OCI-LY3 (cell line): ENCODE measurements around the gene MAPK8IP2.
"Not testable (repeated sequence)": the region's sequence is repeated elsewhere in the genome, so short reads cannot be mapped to it uniquely, and the experiment has no call there.

Experiments used
- H2AFZ ChIP-seq: fragments of 200-600, 300-600 bp; shearing (Covaris generic); 2 replicates; pipeline ENCODE4 v1.6.0; 2014; ENCODE audit warnings: antibody characterized with exemption, low read depth, low read length
- H3K27ac ChIP-seq: fragments of 200-600, 300-600 bp; sonication (generic); 2 replicates; pipeline ENCODE4 v1.5.1; 2014; ENCODE audit warnings: mild to moderate bottlenecking, low read length, moderate library complexity, mixed read lengths
- H3K27me3 ChIP-seq: fragments of 200-600, 300-600 bp; sonication (generic); 2 replicates; pipeline ENCODE4 v1.6.1; 2014; ENCODE audit warnings: low read depth, low read length, mixed read lengths
- H3K36me3 ChIP-seq: fragments of 200-600, 300-600 bp; sonication (generic); replicated peaks from 2 replicates; pipeline ENCODE3; 2014; ENCODE audit warnings: low read depth, low read length, mixed read lengths
- H3K4me1 ChIP-seq: fragments of 300-600, 200-600 bp; sonication (generic); 2 replicates; pipeline ENCODE4 v1.6.1; 2014; ENCODE audit warnings: low read length, mixed read lengths
- H3K4me2 ChIP-seq: fragments of 200-600, 300-600 bp; sonication (generic); 2 replicates; pipeline ENCODE4 v1.6.1; 2014; ENCODE audit warnings: low read length, mixed read lengths
- H3K4me3 ChIP-seq: fragments of 300-600, 200-600 bp; sonication (generic); 2 replicates; pipeline ENCODE4 v1.5.1; 2014; ENCODE audit warnings: antibody characterized with exemption, mild to moderate bottlenecking, low read length, moderate library complexity
- H3K79me2 ChIP-seq: fragments of 300-600, 200-600 bp; shearing (Covaris generic); 2 replicates; pipeline ENCODE4 v1.6.1; 2014; ENCODE audit warnings: mild to moderate bottlenecking, low read length, mixed read lengths
- H3K9ac ChIP-seq: fragments of 300-600, 200-600 bp; shearing (Covaris generic); 2 replicates; pipeline ENCODE4 v1.6.0; 2014; ENCODE audit warnings: mild to moderate bottlenecking, low read length, moderate library complexity
- H3K9me3 ChIP-seq: fragments of 200-600, 300-600 bp; shearing (Covaris generic); 2 replicates; pipeline ENCODE4 v1.6.1; 2014; ENCODE audit warnings: low read length, mixed read lengths; ENCODE audit not compliant: insufficient read depth
- H4K20me1 ChIP-seq: fragments of 200-600, 300-600 bp; sonication (generic); 2 replicates; pipeline ENCODE4 v1.6.1; 2016; ENCODE audit warnings: low read length, mixed read lengths; ENCODE audit not compliant: insufficient read depth
- CTCF ChIP-seq: fragments of 200-600, 300-600 bp; sonication (generic); IDR thresholded peaks from 2 replicates; pipeline ENCODE4 v1.5.1; 2014; ENCODE audit warnings: antibody characterized with exemption, low read length, low read depth
- EZH2phosphoT487 ChIP-seq: fragments of 200-600 bp; shearing (Covaris generic); IDR thresholded peaks from 2 replicates; pipeline ENCODE4 v1.6.1; 2018; ENCODE audit warnings: antibody characterized with exemption, mixed run types, low read depth

The MAPK8IP2 gene

GRCh38 chr22:50633086-50633485 lies 32.5 kb downstream of the MAPK8IP2 start:
- Histone ChIP-seq H3K27me3 (no peaks in the 10 kb centered on the region), H3K9ac (no peak overlapping the region), H3K4me1 (peaks cover 4% of the 10 kb centered on the region; the same call in 1 of the 2 replicates), H3K36me3 (no peaks in the 10 kb centered on the region), H3K79me2 (no peaks in the 10 kb centered on the region), H3K27ac (no peak overlapping the region), H4K20me1 (no peaks in the 10 kb centered on the region), H2AFZ (no peak overlapping the region), H3K4me2 (no peak overlapping the region), H3K4me3 (no peak overlapping the region), H3K9me3 (no peaks in the 10 kb centered on the region)
- TF ChIP-seq EZH2phosphoT487 = no peak
- TF ChIP-seq CTCF = no peak

DNA sequence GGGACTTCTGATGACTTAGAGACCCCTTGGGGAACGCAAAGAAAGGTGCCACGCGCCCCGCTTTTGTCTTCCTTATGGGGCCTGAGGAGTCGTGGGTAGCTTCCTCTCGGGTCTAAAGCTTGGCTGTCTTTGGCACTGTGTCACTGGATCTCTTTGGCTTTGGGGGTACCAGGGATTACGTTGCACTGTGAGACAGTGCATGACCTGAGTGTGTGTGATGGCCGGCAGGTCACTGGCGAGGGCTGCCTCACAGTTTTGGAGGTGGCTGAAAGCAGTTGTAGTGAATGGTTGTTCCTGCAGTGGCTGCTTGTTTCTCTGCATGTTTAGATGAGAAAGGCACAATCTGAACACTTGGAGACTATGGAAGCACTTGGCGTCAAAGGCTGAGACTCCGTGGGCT lies 33.2 kb downstream of the MAPK8IP2 start:
- Histone ChIP-seq H3K4me1 (peaks cover under 1% of the 10 kb centered on the region; the same call in 1 of the 2 replicates), H3K9me3 (no peaks in the 10 kb centered on the region), H3K27me3 (no peaks in the 10 kb centered on the region), H3K36me3 (no peaks in the 10 kb centered on the region), H3K9ac (no peak overlapping the region), H4K20me1 (no peaks in the 10 kb centered on the region), H3K27ac (no peak overlapping the region), H3K4me3 (no peak overlapping the region), H3K79me2 (no peaks in the 10 kb centered on the region), H2AFZ (no peak overlapping the region), H3K4me2 (no peak overlapping the region)
- TF ChIP-seq EZH2phosphoT487 = no peak
- no peak for TF ChIP-seq CTCF

GRCh38 chr22:50635591-50635990 lies 35.0 kb downstream of the MAPK8IP2 start:
- no peak overlapping the region for H3K4me2 ChIP-seq
- H3K4me1 ChIP-seq = no peaks in the 10 kb centered on the region
- no peaks in the 10 kb centered on the region for H3K36me3 ChIP-seq
- H3K4me3 ChIP-seq = no peak overlapping the region
- TF ChIP-seq EZH2phosphoT487 (no peak), CTCF (no peak)
- H3K9me3 ChIP-seq = no peaks in the 10 kb centered on the region
- no peaks in the 10 kb centered on the region for H4K20me1 ChIP-seq
- no peak overlapping the region for H3K9ac ChIP-seq
- H3K27me3 ChIP-seq = no peaks in the 10 kb centered on the region
- no peak overlapping the region for H2AFZ ChIP-seq
- H3K27ac ChIP-seq = no peak overlapping the region
- H3K79me2 ChIP-seq = no peaks in the 10 kb centered on the region

DNA sequence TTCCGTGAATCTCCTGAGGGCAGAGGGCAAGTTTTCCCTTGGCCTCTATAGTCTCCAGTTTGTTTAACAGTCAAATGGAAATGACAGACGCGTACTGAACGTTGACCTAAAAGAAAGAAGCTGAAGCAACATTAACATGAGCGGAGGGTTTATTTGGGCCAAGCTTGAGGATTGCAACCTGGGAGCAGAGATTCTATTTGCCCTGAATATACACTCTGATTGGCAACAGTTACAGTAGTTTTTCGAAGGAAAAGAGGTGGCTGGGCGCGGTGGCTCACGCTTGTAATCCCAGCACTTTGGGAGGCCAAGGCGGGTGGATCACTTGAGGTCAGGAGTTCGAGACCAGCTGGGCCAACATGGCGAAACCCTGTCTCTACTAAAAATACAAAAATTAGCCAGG lies 39.7 kb downstream of the MAPK8IP2 start:
- H3K9me3 ChIP-seq, H4K20me1 ChIP-seq, H2AFZ ChIP-seq, H3K27ac ChIP-seq, H3K79me2 ChIP-seq, H3K4me3 ChIP-seq, H3K4me1 ChIP-seq, H3K9ac ChIP-seq, H3K36me3 ChIP-seq, H3K4me2 ChIP-seq: not testable (repeated sequence)
- peaks cover 16% of the 10 kb centered on the region for H3K27me3 ChIP-seq
